Keratinocyte (primary cell): ENCODE data around the gene C4orf46. TPM values are rescaled to one million over a fixed set of nuclear protein-coding genes. Genes with fewer than 3 reads are reported as not detected.

ENCODE experiments used
- DNase-seq: peaks from one replicate; pipeline ENCODE4 v3.0.0-alpha.2; 2011; ENCODE audit warnings: low read depth, missing footprints, low spot score
- FAIRE-seq: peaks from 2 replicates; lab custom pipeline; 2011; peaks lifted over from hg19 to GRCh38; lab: Jason Lieb, UNC
- H2AFZ ChIP-seq: 2 replicates; pipeline ENCODE4 v1.6.0; 2012; ENCODE audit warnings: low read length, control low read depth, inconsistent platforms; ENCODE audit not compliant: control insufficient read depth
- H3K27ac ChIP-seq: 2 replicates; pipeline ENCODE4 v1.5.1; 2011; ENCODE audit warnings: low read length; ENCODE audit not compliant: control insufficient read depth, insufficient read depth
- H3K27me3 ChIP-seq: 3 replicates; pipeline ENCODE4 v1.6.0; 2011; ENCODE audit warnings: low read length; ENCODE audit not compliant: control insufficient read depth, insufficient read depth; ENCODE audit errors: extremely low read depth
- H3K36me3 ChIP-seq, 2 experiments: 2 replicates in 1 of 2; 3 replicates in 1 of 2; pipeline ENCODE4 v1.5.1; 2011; ENCODE audit warnings: low read length in 2 of 2, mild to moderate bottlenecking in 1 of 2; ENCODE audit not compliant: control insufficient read depth in 2 of 2, insufficient read depth in 2 of 2; ENCODE audit errors: extremely low read depth in 1 of 2
- H3K4me1 ChIP-seq: 3 replicates; pipeline ENCODE4 v1.5.1; 2011; ENCODE audit warnings: low read length; ENCODE audit not compliant: control insufficient read depth, insufficient read depth; ENCODE audit errors: extremely low read depth
- H3K4me2 ChIP-seq: 3 replicates; pipeline ENCODE4 v1.6.0; 2011; ENCODE audit warnings: low read depth, low read length; ENCODE audit not compliant: control insufficient read depth, insufficient read depth; ENCODE audit errors: extremely low read depth
- H3K4me3 ChIP-seq, 3 experiments: fragments of 200-600 bp in 1 of 3; sonication (generic) in 1 of 3; 2 replicates in 2 of 3; 3 replicates in 1 of 3; pipeline ENCODE4 v1.5.1; 2011 to 2016; ENCODE audit warnings: low read length in 3 of 3, mild to moderate bottlenecking in 3 of 3, control low read depth in 2 of 3, inconsistent platforms in 1 of 3, low read depth in 1 of 3, mixed read lengths in 1 of 3, mixed run types in 1 of 3, moderate library complexity in 1 of 3; ENCODE audit not compliant: control insufficient read depth in 2 of 3, insufficient read depth in 2 of 3; ENCODE audit errors: extremely low read depth in 1 of 3
- H3K79me2 ChIP-seq: 2 replicates; pipeline ENCODE4 v1.6.0; 2012; ENCODE audit warnings: low read length; ENCODE audit not compliant: control insufficient read depth, insufficient read depth
- H3K9ac ChIP-seq: 3 replicates; pipeline ENCODE4 v1.6.0; 2011; ENCODE audit warnings: low read length; ENCODE audit not compliant: control insufficient read depth, insufficient read depth; ENCODE audit errors: extremely low read depth
- H3K9me1 ChIP-seq: 3 replicates; pipeline ENCODE4 v1.6.0; 2011; ENCODE audit warnings: low read length; ENCODE audit not compliant: control insufficient read depth, insufficient read depth; ENCODE audit errors: extremely low read depth
- H3K9me3 ChIP-seq: 2 replicates; pipeline ENCODE4 v1.5.1; 2012; ENCODE audit warnings: low read depth, low read length; ENCODE audit not compliant: control insufficient read depth
- H4K20me1 ChIP-seq: 3 replicates; pipeline ENCODE4 v1.6.0; 2011; ENCODE audit warnings: low read length; ENCODE audit not compliant: control insufficient read depth, insufficient read depth; ENCODE audit errors: extremely low read depth
- CTCF ChIP-seq, 3 experiments: IDR thresholded peaks in 1 of 3; conservative IDR thresholded peaks in 1 of 3; optimal IDR thresholded peaks in 1 of 3; 2 replicates in 2 of 3; 3 replicates in 1 of 3; pipeline versions ENCODE3 to v1.5.1; 2011; ENCODE audit warnings: low read length in 3 of 3, mild to moderate bottlenecking in 3 of 3, moderate library complexity in 2 of 3, control low read depth in 1 of 3, inconsistent platforms in 1 of 3; ENCODE audit not compliant: insufficient read depth in 2 of 3; ENCODE audit errors: extremely low read depth in 1 of 3
- EZH2 ChIP-seq: IDR thresholded peaks from one replicate; pipeline ENCODE4 v1.6.1; 2012; ENCODE audit warnings: inconsistent platforms, mild to moderate bottlenecking, low read length, moderate library complexity
- dilution Hi-C: fragments of 300-500 bp; cut with MboI; formaldehyde crosslinking; loops from one replicate; pipeline ENCODE4 v1.7.0; 2020; ENCODE audit warnings: low sequenced_read_pairs; ENCODE audit not compliant: extremely low pct_ligation_motif_present
- polyA plus RNA-seq, 5 experiments: library from polyadenylated mRNA; depleted of rRNA in 3 of 5; stranded (reverse) in 3 of 5; stranded (forward) in 1 of 5; unstranded in 1 of 5; fragments of >200 nt; gene quantifications; 1 replicate in 1 of 5; 2 replicates in 3 of 5; 3 replicates in 1 of 5; pipeline versions ENCODE4 v1.2.1 to v1.2.3, GENCODE V29; 2011 to 2012; ENCODE audit warnings: missing spikeins in 2 of 5, low read depth in 1 of 5, low replicate concordance in 1 of 5

C4orf46 gene
- polyA plus RNA-seq, 1 donor (not counting 4 experiments of a cell fraction or from before 2014, with no cell fraction given) = 14.6 TPM

- dilution Hi-C loops = no loop called here
- Histone ChIP-seq H2AFZ (peak overlapping the region; percentile 95), H4K20me1 (no peaks in the 10 kb centered on the region), H3K27me3 (no peaks in the 10 kb centered on the region), H3K9me1 (no peaks in the 10 kb centered on the region), H3K9me3 (no peaks in the 10 kb centered on the region), H3K4me1 (peaks cover 10% of the 10 kb centered on the region), H3K9ac (peak overlapping the region; percentile 92), H3K36me3 (no peaks in the 10 kb centered on the region), H3K4me3 (peak overlapping the region; percentile 53 to 77 (median 72)), H3K27ac (peak overlapping the region; percentile 88), H3K4me2 (peak overlapping the region; percentile 84), H3K79me2 (peaks cover 22% of the 10 kb centered on the region)
- DNase-seq (no peak), FAIRE-seq (peak; percentile 53)
- TF ChIP-seq EZH2 = no peak
- TF ChIP-seq CTCF (optimal IDR thresholded peaks at IDR 0.05 in 1 of 3, IDR thresholded peaks at IDR 0.05 in 1 of 3, conservative IDR thresholded peaks at IDR 0.05 in 1 of 3; ENCODE audit: extremely low read depth in 1 of 3, insufficient read depth in 2 of 3, low read length in 3 of 3) = no peak
Measured at GRCh38 chr4:158670975-158671664, 567 bp downstream of the C4orf46 start.

GRCh38 chr4:158669310-158669709, 2.4 kb downstream of the C4orf46 start:
- H4K20me1 ChIP-seq = no peaks in the 10 kb centered on the region
- no peaks in the 10 kb centered on the region for H3K9me1 ChIP-seq
- H3K36me3 ChIP-seq = no peaks in the 10 kb centered on the region
- peaks cover 10% of the 10 kb centered on the region for H3K4me1 ChIP-seq
- no peak overlapping the region for H2AFZ ChIP-seq
- no peaks in the 10 kb centered on the region for H3K27me3 ChIP-seq
- H3K4me3 ChIP-seq = no peak overlapping the region
- no peak for DNase-seq
- H3K79me2 ChIP-seq = peaks cover 22% of the 10 kb centered on the region
- H3K9me3 ChIP-seq = no peaks in the 10 kb centered on the region
- dilution Hi-C loops = no loop called here
- TF ChIP-seq EZH2 (no peak), CTCF (optimal IDR thresholded peaks at IDR 0.05 in 1 of 3, IDR thresholded peaks at IDR 0.05 in 1 of 3, conservative IDR thresholded peaks at IDR 0.05 in 1 of 3; ENCODE audit: extremely low read depth in 1 of 3, insufficient read depth in 2 of 3, low read length in 3 of 3) (no peak)
- no peak overlapping the region for H3K4me2 ChIP-seq
- H3K27ac ChIP-seq = no peak overlapping the region
- FAIRE-seq = no peak
- no peak overlapping the region for H3K9ac ChIP-seq
